Measurements from ENCODE around the gene ALB. TPM values are rescaled to one million over a fixed set of nuclear protein-coding genes. Genes with fewer than 3 reads are reported as not detected.
"Not testable (repeated sequence)": the region's sequence is repeated elsewhere in the genome, so short reads cannot be mapped to it uniquely, and the experiment has no call there.

The ALB gene
- total RNA-seq, 4 donors from 2014 or later: 0.62 TPM; not detected in 3

DNA sequence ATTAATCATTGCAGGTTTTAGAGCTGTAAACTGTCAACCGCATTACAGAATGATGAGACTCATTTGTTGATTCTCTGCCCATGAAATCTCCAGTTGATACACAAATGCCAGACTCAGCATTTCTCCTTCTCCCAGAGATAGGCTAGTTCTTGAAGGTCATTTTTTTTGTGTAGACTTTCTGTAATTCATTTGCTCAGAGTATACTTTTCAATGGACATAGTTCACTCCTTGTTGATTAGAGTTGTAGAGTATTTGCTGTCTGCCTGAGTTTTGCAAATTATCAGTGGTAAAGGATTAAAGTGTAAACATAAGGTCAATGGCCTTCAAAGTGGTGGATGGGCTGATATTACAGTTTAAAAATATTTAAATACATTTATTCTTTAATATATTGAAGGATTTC, 15.2 kb upstream of the ALB start:
- no peaks in the 10 kb centered on the region for H3K9me3 ChIP-seq
- WGBS, 2 donors: 76 to 87% methylated on average over 1 of the region's 1 CpG
- H3K4me1 ChIP-seq: no peaks in the 10 kb centered on the region
- intact Hi-C loops (cut with DNase I): no loop called here
- H3K27me3 ChIP-seq: no peaks in the 10 kb centered on the region
- no peak for DNase-seq
- H3K27ac ChIP-seq: no peak overlapping the region
- no peaks in the 10 kb centered on the region for H3K36me3 ChIP-seq
- H3K4me3 ChIP-seq: no peak overlapping the region
- TF ChIP-seq POLR2A (IDR thresholded peaks at IDR 0.05): no peak
- TF ChIP-seq, protein P1, sequence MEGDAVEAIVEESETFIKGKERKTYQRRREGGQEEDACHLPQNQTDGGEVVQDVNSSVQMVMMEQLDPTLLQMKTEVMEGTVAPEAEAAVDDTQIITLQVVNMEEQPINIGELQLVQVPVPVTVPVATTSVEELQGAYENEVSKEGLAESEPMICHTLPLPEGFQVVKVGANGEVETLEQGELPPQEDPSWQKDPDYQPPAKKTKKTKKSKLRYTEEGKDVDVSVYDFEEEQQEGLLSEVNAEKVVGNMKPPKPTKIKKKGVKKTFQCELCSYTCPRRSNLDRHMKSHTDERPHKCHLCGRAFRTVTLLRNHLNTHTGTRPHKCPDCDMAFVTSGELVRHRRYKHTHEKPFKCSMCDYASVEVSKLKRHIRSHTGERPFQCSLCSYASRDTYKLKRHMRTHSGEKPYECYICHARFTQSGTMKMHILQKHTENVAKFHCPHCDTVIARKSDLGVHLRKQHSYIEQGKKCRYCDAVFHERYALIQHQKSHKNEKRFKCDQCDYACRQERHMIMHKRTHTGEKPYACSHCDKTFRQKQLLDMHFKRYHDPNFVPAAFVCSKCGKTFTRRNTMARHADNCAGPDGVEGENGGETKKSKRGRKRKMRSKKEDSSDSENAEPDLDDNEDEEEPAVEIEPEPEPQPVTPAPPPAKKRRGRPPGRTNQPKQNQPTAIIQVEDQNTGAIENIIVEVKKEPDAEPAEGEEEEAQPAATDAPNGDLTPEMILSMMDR (IDR thresholded peaks at IDR 0.05): no peak

- intact Hi-C loops (cut with DNase I): not testable (repeated sequence)
Observed at GRCh38 chr4:73389663-73390062, 14.4 kb upstream of the ALB start.

GRCh38 chr4:73391774-73392173, 12.3 kb upstream of the ALB start:
- intact Hi-C loops (cut with DNase I): no loop called here
- DNase-seq: no peak
- Histone ChIP-seq H3K36me3 (no peaks in the 10 kb centered on the region), H3K4me3 (no peak overlapping the region), H3K27ac (no peak overlapping the region), H3K4me1 (no peaks in the 10 kb centered on the region), H3K9me3 (no peaks in the 10 kb centered on the region), H3K27me3 (no peaks in the 10 kb centered on the region)
- TF ChIP-seq POLR2A (IDR thresholded peaks at IDR 0.05): no peak
- TF ChIP-seq, protein P1 (IDR thresholded peaks at IDR 0.05): no peak

More at GRCh38 chr4:73389663-73390062, 14.4 kb upstream of the ALB start:
- not testable (repeated sequence) for H3K4me3 ChIP-seq, H3K27ac ChIP-seq, H3K9me3 ChIP-seq, H3K4me1 ChIP-seq, H3K27me3 ChIP-seq, H3K36me3 ChIP-seq, DNase-seq
- 94 to 100% methylated on average over 2 of the region's 2 CpGs for WGBS, 2 donors

DNA sequence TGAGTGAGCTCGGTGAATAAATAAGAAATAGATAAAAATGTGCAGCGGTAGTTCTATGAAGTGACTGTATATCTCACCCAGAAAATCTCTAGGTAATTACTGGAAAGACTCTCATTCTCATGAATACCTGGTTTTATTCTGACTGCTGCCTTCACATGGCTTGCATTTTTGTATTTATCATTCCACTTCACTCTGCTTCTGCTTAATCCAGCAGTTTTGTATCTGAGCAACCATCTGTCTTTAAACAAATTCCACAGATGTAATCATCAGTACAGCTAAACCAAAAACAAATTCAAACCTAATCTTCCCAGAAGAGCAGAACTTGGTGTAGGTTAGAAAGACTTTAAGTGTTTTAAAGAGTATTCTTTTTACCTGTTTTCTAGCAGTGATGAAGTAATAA, 11.2 kb upstream of the ALB start:
- WGBS, 2 donors: 76 to 81% methylated on average over 2 of the region's 2 CpGs
- no peaks in the 10 kb centered on the region for H3K9me3 ChIP-seq
- no peaks in the 10 kb centered on the region for H3K36me3 ChIP-seq
- no peaks in the 10 kb centered on the region for H3K4me1 ChIP-seq
- intact Hi-C loops (cut with DNase I): no loop called here
- TF ChIP-seq, protein P1 (IDR thresholded peaks at IDR 0.05): no peak
- TF ChIP-seq POLR2A (IDR thresholded peaks at IDR 0.05): no peak
- no peak for DNase-seq
- H3K4me3 ChIP-seq: no peak overlapping the region
- no peaks in the 10 kb centered on the region for H3K27me3 ChIP-seq
- H3K27ac ChIP-seq: no peak overlapping the region

DNA sequence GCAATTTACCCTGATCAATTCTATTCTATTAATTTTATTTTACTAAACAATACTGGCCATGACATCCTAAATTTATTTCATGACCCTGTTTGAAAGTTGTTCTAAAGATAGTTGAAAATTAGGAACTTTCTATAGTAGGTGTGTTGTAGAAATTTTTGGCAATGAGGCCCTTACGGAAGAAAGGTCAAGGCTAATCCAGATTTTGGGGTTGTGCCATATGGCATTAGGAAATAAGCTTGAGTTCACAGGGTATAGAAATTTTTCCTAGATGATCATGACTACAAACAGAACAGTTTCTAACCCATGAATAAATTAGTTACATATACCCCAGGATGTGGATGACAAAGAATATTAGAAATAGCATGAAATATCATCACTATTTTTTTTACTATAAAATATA, 7.8 kb upstream of the ALB start:
- Histone ChIP-seq H3K4me3 (no peak overlapping the region), H3K27me3 (no peaks in the 10 kb centered on the region), H3K36me3 (no peaks in the 10 kb centered on the region), H3K4me1 (no peaks in the 10 kb centered on the region), H3K27ac (no peak overlapping the region), H3K9me3 (no peaks in the 10 kb centered on the region)
- intact Hi-C loops (cut with DNase I): no loop called here
- 80 to 90% methylated on average over 1 of the region's 1 CpG for WGBS, 2 donors
- TF ChIP-seq POLR2A (IDR thresholded peaks at IDR 0.05): no peak
- TF ChIP-seq, protein P1 (IDR thresholded peaks at IDR 0.05): no peak
- no peak for DNase-seq

All from esophagus squamous epithelium (tissue), 5 donors.